Measurements from ENCODE around the gene CD300LG. TPM values are rescaled to one million over a fixed set of nuclear protein-coding genes. Genes with fewer than 3 reads are reported as not detected.
"Not testable (repeated sequence)": the region's sequence is repeated elsewhere in the genome, so short reads cannot be mapped to it uniquely, and the experiment has no call there.

The CD300LG gene, protein sequence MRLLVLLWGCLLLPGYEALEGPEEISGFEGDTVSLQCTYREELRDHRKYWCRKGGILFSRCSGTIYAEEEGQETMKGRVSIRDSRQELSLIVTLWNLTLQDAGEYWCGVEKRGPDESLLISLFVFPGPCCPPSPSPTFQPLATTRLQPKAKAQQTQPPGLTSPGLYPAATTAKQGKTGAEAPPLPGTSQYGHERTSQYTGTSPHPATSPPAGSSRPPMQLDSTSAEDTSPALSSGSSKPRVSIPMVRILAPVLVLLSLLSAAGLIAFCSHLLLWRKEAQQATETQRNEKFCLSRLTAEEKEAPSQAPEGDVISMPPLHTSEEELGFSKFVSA
- total RNA-seq: not detected in 2 replicates

DNA sequence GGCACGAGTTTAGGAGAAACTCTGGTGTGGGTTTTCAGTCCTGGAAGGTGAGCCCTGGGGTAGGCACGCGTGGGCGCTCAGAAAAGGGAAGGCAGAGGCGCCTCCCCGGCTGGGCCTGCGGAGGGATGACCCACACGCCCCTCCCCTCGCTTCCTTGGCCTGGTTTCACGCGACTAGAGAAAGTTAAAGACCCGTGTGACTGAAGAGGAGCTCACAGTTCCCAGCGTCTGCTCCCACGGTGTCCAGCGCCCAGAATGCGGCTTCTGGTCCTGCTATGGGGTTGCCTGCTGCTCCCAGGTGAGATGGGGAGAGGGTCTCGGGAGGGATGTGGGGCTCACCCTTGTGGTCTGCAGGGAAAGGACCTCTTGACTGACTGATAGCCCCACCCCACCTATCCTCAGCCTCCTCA lies at the start of gene CD300LG:
Gene CD300LG (plus strand): TSS at position 214 of the 409 bp plus-strand sequence. CDS start 41 bp downstream, at position 255.
- intact Hi-C loops (cut with micrococcal nuclease): loop anchor here (5.0 kb wide), 1 partner anchor 155 kb away; no protein-coding TSS in a partner anchor

DNA sequence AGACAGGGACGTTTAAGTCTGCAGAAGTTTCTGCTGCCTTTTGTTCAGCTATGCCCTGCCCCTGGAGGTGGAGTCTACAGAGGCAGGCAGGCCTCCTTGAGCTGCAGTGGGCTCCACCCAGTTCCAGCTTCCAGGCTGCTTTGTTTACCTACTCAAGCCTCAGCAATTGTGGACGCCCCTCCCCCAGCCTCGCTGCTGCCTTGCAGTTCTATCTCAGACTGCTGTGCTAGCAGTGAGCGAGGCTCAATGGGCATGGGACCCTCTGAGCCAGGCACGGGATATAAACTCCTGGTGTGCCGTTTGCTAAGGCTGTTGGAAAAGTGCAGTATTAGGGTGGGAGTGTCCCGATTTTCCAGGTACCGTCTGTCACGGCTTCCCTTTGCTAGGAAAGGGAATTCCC lies 49.0 kb upstream of the CD300LG start:
- intact Hi-C loops (cut with micrococcal nuclease): not testable (repeated sequence)

DNA sequence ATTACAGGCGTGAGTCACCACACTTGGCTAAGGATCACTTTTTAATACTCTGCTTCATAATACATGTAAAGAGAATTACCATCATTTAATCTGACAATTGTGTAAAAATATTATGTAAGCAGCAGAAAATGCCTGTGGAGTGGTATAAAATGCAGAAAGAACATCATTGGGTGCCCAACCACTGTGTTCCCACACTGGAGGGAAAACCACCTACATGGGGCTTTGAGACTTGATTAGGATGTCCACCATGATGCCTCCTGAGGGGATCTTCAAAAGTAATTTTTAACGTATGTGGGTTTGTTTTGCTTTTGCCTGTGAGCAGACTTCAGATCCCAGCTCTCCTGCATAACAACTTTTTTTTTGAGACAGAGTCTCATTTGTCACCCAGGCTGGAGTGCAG lies 47.9 kb upstream of the CD300LG start:
- intact Hi-C loops (cut with micrococcal nuclease): no loop called here

- intact Hi-C loops (cut with micrococcal nuclease): no loop called here
Observed at GRCh38 chr17:43800736-43801135, 46.2 kb upstream of the CD300LG start.

- intact Hi-C loops (cut with micrococcal nuclease): no loop called here
Observed at GRCh38 chr17:43801844-43802243, 45.1 kb upstream of the CD300LG start.

- intact Hi-C loops (cut with micrococcal nuclease): no loop called here
Observed at GRCh38 chr17:43803758-43804157, 43.2 kb upstream of the CD300LG start.

GRCh38 chr17:43805117-43805516 lies 41.9 kb upstream of the CD300LG start:
- intact Hi-C loops (cut with micrococcal nuclease): no loop called here

DNA sequence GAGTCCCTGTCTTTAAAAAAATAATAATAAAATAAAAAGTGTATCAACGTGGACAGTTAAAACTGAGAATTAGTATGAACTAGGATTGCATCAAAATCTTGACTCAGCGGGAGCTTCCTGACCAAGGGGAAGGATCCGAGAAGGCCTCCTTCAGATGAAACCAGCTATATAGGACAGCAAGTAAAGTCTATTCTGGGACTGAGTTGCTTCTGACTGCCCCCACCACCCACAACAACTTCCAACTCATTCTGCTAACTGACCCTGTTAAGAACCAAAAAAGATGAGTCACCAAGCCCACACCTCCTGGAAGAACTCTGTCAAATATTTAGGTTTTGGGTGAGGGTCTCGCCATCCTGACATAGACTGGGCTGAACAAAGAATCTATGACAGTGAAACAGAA lies 38.9 kb upstream of the CD300LG start:
- intact Hi-C loops (cut with micrococcal nuclease): no loop called here

DNA sequence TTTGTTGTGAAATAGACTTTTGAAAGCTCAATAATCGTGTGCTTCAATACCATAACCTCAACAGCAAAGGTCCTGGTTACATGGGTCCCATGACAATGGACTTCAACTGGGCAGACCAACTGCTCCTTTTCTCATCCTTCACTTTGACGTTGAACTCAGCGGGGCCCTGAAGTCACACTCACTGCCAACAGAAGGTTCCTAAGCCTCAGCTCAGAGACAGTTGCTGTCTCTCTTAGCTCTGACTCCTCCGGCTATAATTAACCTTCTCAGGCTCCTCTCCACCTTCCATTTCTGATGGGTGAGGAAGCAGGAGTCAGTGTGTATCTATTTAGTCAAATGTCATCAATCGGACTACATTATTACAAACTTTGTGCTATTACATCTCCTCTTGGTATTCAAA lies 37.9 kb upstream of the CD300LG start:
- intact Hi-C loops (cut with micrococcal nuclease): no loop called here

- intact Hi-C loops (cut with micrococcal nuclease): no loop called here
Observed at GRCh38 chr17:43810226-43810715, 36.7 kb upstream of the CD300LG start.

- intact Hi-C loops (cut with micrococcal nuclease): no loop called here
Observed at GRCh38 chr17:43810823-43811222, 36.2 kb upstream of the CD300LG start.

GRCh38 chr17:43812396-43813265 lies 34.3 kb upstream of the CD300LG start:
- intact Hi-C loops (cut with micrococcal nuclease): no loop called here

GRCh38 chr17:43813386-43813785 lies 33.6 kb upstream of the CD300LG start:
- intact Hi-C loops (cut with micrococcal nuclease): no loop called here

GRCh38 chr17:43814026-43814425 lies 33.0 kb upstream of the CD300LG start:
- intact Hi-C loops (cut with micrococcal nuclease): no loop called here

- intact Hi-C loops (cut with micrococcal nuclease): no loop called here
Observed at GRCh38 chr17:43814714-43815113, 32.3 kb upstream of the CD300LG start.

DNA sequence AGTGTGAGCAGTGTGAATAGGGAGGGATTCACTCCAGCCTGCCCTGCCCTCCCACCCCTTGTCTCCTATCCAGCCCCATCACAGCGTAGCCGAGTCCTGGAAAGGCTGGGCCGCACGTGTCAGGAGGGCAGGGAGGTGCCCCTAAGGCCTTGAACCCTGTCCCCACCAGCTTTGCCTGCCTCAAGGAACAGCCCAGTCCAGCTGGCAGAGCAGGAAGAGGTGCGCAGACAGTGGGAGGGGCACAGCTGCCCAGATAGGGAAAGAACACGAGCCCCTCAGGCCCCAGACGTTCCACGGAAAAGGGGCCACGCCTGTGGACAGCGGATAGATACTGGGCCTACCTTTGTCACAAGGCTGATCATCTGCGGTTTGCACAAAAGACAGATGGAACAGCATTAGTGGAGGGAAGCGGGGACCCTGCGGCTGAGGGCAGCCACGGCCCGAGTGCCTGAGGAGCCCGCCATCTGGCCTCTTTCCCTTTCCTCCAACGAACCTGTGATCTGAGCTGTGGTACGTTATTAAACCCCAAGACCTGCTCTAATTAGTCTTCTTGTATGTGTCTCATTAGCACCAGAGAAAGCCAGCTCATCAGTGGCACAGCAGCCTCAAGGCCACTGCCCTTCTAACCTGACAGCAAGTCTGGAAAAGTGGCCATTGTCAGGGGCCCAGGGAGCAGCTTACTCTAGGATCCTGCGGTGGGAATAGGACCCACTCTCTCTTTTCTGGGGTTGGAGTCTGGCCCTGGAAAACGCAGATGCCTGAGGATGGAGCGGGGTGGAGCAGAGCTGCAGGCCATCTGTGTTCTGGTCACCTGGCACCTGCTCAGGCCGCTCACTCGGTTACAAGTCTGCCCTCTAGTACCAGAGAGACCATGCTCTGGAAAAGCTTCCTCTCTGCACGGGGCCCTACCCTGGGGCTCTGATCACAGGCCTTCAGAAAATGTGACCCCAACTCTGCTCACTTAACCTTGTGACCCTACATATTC lies 30.3 kb upstream of the CD300LG start:
- intact Hi-C loops (cut with micrococcal nuclease): no loop called here

DNA sequence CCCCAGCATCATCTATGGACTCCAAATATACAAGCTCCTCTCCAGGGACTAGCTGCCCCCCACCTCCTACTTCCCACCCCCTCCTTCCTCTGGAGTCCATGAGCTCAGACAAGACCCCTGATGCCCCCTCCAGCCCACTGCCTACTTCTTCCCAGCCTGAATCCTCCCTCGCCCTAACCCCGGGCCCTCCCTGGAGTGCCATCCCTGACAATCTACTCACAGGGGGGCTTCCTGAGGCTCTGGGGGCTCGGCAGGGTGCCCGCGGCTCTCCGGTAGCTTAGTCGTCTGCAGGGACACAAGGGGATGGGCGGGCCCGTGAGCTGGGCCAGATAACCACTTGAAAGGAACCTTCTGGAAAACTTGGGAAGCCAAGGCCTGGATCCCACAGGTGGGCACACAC lies 29.1 kb upstream of the CD300LG start:
- intact Hi-C loops (cut with micrococcal nuclease): no loop called here

DNA sequence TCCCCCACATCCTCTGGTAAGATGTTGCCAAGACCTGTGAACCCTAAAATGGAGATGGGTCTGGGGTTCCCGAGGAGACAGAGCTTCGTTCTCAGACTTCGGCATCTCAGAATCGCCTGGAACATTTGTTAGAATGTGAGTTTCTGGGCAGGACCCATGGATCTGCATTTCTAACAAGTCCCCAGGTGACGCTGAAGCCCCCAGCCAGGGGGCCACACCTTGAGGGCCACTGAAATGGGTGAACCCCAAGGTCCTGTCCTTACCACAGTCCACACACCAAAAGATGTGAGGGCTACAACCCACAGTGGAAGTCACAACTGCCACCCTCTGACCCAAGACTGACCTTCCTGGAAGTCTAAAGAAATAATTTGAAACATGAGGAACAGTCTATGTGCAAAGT lies 28.0 kb upstream of the CD300LG start:
- intact Hi-C loops (cut with micrococcal nuclease): no loop called here

DNA sequence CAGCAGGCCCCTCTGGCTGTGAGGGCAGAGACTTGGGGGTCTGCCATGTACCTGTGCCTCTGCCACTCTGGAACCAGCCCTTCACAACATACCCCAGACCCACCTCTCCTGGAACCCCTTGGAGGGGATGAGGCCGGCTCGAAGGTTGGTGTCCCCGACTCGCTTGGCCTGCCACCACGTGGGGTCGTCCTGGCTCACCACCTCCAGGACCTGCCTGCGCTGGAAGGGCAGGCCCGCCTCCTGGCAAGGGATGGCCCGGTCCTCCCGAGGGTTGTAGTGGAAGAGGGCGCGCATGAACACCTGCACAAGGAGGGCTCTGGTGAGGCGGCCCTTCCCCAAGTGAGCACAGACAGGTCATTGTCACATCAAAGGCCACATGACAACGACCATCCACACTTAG lies 26.2 kb upstream of the CD300LG start:
- intact Hi-C loops (cut with micrococcal nuclease): no loop called here

DNA sequence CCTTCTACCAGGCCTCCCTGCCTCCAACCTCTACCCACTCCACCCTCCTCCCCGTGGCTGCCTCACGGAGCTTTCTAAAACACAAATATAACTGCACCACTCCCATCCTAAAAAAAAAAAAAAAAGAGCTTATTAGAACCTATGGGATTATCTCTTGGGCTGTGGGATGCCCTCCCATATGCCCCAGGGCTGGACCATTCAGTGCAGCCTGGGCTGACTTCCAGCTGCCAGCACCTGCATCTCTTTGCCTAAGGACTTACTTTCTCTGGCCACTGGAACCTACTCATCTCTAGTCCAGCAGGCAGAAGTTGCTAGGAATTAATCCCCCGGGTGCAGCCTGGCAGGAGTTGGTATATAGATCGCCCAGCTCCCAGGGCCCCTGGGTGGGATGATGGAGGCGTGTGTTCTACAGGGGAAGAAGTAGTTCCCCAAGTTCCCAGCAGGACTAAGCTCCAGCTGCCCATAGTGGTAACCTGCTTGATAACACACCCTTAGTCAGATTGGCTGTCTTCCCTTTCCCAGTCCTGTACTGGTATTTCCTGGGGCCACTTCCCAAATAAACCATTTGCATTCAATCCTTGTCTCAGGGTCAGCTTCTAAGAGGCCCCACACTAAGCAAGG lies 24.3 kb upstream of the CD300LG start:
- intact Hi-C loops (cut with micrococcal nuclease): no loop called here
